Gastroesophageal sphincter (tissue), 3 donors: ENCODE data around the gene TACC3.

ENCODE experiments used
- EP300 ChIP-seq: sonication (generic); formaldehyde crosslinking; IDR thresholded peaks from one replicate; pipeline ENCODE4 v1.6.1; 2017; ENCODE audit warnings: antibody characterized with exemption, mild to moderate bottlenecking
- POLR2A ChIP-seq, 2 donors: fragments of 450-650 bp; IDR thresholded peaks; one replicate each; pipeline ENCODE4 v1.6.1; 2017; ENCODE audit warnings: antibody characterized with exemption in 2 of 2, mild to moderate bottlenecking in 2 of 2, moderate library complexity in 1 of 2
- POLR2AphosphoS5 ChIP-seq: sonication (generic); formaldehyde crosslinking; IDR thresholded peaks from one replicate; pipeline ENCODE4 v1.6.1; 2017; ENCODE audit warnings: antibody characterized with exemption
- TF ChIP-seq, protein P1 (sequence below), 4 experiments: fragments of 200-600 bp in 2 of 4; fragments of 450-650 bp in 2 of 4; sonication (generic) in 1 of 4; IDR thresholded peaks; one replicate each; pipeline ENCODE4 v1.5.1; 2017 to 2019; ENCODE audit warnings: antibody characterized with exemption in 4 of 4, mild to moderate bottlenecking in 2 of 4, moderate library complexity in 2 of 4

DNA sequence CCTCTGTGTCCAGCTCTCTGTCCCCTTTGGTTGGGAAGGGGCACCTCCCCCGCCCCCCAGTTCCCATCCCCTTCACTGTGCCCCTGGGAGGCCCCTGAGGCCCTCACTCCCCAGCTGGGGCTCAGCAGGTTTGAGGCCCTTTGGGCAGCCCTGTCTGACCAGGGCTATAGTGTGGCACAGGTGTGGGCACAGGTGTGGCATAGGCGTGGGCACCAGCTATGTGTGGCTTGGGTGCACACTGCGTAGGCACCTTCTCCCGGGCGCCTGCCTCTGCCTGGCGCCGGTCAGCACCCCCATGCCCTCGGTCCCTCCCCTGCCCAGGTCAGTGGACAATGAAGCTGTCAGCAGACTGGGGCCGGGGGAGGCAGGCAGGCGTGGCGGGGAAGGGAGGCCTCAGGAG lies 64.3 kb downstream of the TACC3 start:
- TF ChIP-seq, protein P1, sequence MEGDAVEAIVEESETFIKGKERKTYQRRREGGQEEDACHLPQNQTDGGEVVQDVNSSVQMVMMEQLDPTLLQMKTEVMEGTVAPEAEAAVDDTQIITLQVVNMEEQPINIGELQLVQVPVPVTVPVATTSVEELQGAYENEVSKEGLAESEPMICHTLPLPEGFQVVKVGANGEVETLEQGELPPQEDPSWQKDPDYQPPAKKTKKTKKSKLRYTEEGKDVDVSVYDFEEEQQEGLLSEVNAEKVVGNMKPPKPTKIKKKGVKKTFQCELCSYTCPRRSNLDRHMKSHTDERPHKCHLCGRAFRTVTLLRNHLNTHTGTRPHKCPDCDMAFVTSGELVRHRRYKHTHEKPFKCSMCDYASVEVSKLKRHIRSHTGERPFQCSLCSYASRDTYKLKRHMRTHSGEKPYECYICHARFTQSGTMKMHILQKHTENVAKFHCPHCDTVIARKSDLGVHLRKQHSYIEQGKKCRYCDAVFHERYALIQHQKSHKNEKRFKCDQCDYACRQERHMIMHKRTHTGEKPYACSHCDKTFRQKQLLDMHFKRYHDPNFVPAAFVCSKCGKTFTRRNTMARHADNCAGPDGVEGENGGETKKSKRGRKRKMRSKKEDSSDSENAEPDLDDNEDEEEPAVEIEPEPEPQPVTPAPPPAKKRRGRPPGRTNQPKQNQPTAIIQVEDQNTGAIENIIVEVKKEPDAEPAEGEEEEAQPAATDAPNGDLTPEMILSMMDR (IDR thresholded peaks at IDR 0.05) = no peak
- no peak for TF ChIP-seq EP300
- TF ChIP-seq POLR2AphosphoS5 = no peak
- TF ChIP-seq POLR2A (IDR thresholded peaks at IDR 0.05) = no peak
